HL-60/S4 treated with retinoic acid at 250 ng/mL for 4 days and 3 days (cell line): ENCODE results near the gene RNF26.

ENCODE experiments used
- in situ Hi-C: fragments of 300-500 bp; cut with MboI; formaldehyde crosslinking; loops from 2 replicates; pipeline ENCODE4 v1.7.0; 2022; ENCODE audit warnings: low sequenced_read_pairs

RNF26 gene

GRCh38 chr11:119334174-119334930 is at the start of gene RNF26:
RNF26 (plus strand) TSS chr11:119334527; CDS start chr11:119335123, 596 bp downstream.
- in situ Hi-C loops, result no loop called here

- in situ Hi-C loops, result no loop called here
These were observed 48.9 kb upstream of the RNF26 start for GRCh38 chr11:119285431-119285830.

- in situ Hi-C loops, result no loop called here
These were observed 46.1 kb upstream of the RNF26 start for GRCh38 chr11:119288219-119288618.

GRCh38 chr11:119290894-119291497 is 43.3 kb upstream of the RNF26 start:
- in situ Hi-C loops, result no loop called here

- in situ Hi-C loops, result no loop called here
These were observed 40.9 kb upstream of the RNF26 start for GRCh38 chr11:119293461-119293860.

- in situ Hi-C loops, result no loop called here
These were observed 39.1 kb upstream of the RNF26 start for GRCh38 chr11:119295178-119295577.

GRCh38 chr11:119297938-119298337 is 36.4 kb upstream of the RNF26 start:
- in situ Hi-C loops, result no loop called here

- in situ Hi-C loops, result no loop called here
These were observed 35.6 kb upstream of the RNF26 start for GRCh38 chr11:119298726-119299125.

- in situ Hi-C loops, result no loop called here
These were observed 34.9 kb upstream of the RNF26 start for GRCh38 chr11:119299416-119299815.

GRCh38 chr11:119300198-119300964 is 33.9 kb upstream of the RNF26 start:
- in situ Hi-C loops, result no loop called here

- in situ Hi-C loops, result no loop called here
These were observed 31.1 kb upstream of the RNF26 start for GRCh38 chr11:119303227-119303718.

- in situ Hi-C loops, result no loop called here
These were observed 28.6 kb upstream of the RNF26 start for GRCh38 chr11:119305556-119306372.

- in situ Hi-C loops, result no loop called here
These were observed 27.9 kb upstream of the RNF26 start for GRCh38 chr11:119306373-119306890.

- in situ Hi-C loops, result no loop called here
These were observed 27.1 kb upstream of the RNF26 start for GRCh38 chr11:119307219-119307618.

GRCh38 chr11:119307974-119308373 is 26.4 kb upstream of the RNF26 start:
- in situ Hi-C loops, result no loop called here

GRCh38 chr11:119309411-119309810 is 24.9 kb upstream of the RNF26 start:
- in situ Hi-C loops, result no loop called here

- in situ Hi-C loops, result no loop called here
These were observed 24.2 kb upstream of the RNF26 start for GRCh38 chr11:119309953-119310681.

GRCh38 chr11:119310682-119311052 is 23.7 kb upstream of the RNF26 start:
- in situ Hi-C loops, result no loop called here

- in situ Hi-C loops, result no loop called here
These were observed 19.6 kb upstream of the RNF26 start for GRCh38 chr11:119314726-119315125.
